ENCODE measurements around the gene TANGO6.

Gene TANGO6

GRCh38 chr16:69064124-69064763, 220.9 kb downstream of the TANGO6 start:
- DNase-seq: no peak

- no peak for DNase-seq
Measured at GRCh38 chr16:69064764-69065313, 221.5 kb downstream of the TANGO6 start.

GRCh38 chr16:69069504-69069903, 226.2 kb downstream of the TANGO6 start:
- DNase-seq: no peak

GRCh38 chr16:69071036-69071435, 227.7 kb downstream of the TANGO6 start:
- no peak for DNase-seq

- DNase-seq: no peak
Measured at GRCh38 chr16:69072640-69072974, 229.3 kb downstream of the TANGO6 start.

GRCh38 chr16:69073181-69073702, 229.9 kb downstream of the TANGO6 start:
- no peak for DNase-seq

GRCh38 chr16:69077251-69077650, 233.9 kb downstream of the TANGO6 start:
- DNase-seq: no peak

GRCh38 chr16:69078073-69078472, 234.7 kb downstream of the TANGO6 start:
- no peak for DNase-seq

GRCh38 chr16:69079697-69080096, 236.4 kb downstream of the TANGO6 start:
- DNase-seq: no peak

GRCh38 chr16:69083306-69083941, 240.1 kb downstream of the TANGO6 start:
- DNase-seq: no peak

- no peak for DNase-seq
Measured at GRCh38 chr16:69084289-69084688, 241.0 kb downstream of the TANGO6 start.

GRCh38 chr16:69085032-69085695, 241.8 kb downstream of the TANGO6 start:
- DNase-seq: no peak

- no peak for DNase-seq
Measured at GRCh38 chr16:69087161-69087581, 243.8 kb downstream of the TANGO6 start.

- DNase-seq: no peak
Measured at GRCh38 chr16:69088684-69089083, 245.4 kb downstream of the TANGO6 start.

- peak; percentile 58 for DNase-seq
Measured at GRCh38 chr16:69089091-69089910, 246.0 kb downstream of the TANGO6 start.

GRCh38 chr16:69093974-69094373, 250.6 kb downstream of the TANGO6 start:
- no peak for DNase-seq

GRCh38 chr16:69094501-69094900, 251.2 kb downstream of the TANGO6 start:
- no peak for DNase-seq

- no peak for DNase-seq
Measured at GRCh38 chr16:69095193-69095592, 251.9 kb downstream of the TANGO6 start.

- DNase-seq: peak; percentile 8
Measured at GRCh38 chr16:69100071-69100691, 256.9 kb downstream of the TANGO6 start.

- DNase-seq: peak; percentile 42
Measured at GRCh38 chr16:69105501-69106361, 262.4 kb downstream of the TANGO6 start, which contains the start of gene HAS3. HAS3 (plus strand) TSS chr16:69105653; CDS start chr16:69109396, 3,743 bp downstream.
